Fibroblast of mammary gland (primary cell): ENCODE results near the gene GRIN3B.

Experiments used
- DNase-seq: peaks from one replicate; pipeline ENCODE4 v3.0.0-alpha.2; 2010; ENCODE audit warnings: low read depth
- H3K4me3 ChIP-seq: 2 replicates; pipeline ENCODE4 v1.5.1; 2011; ENCODE audit warnings: low read depth, mild to moderate bottlenecking, low read length, moderate library complexity; ENCODE audit not compliant: control insufficient read depth
- TF ChIP-seq, protein P1 (sequence below): conservative IDR thresholded peaks from 2 replicates; pipeline ENCODE4 v1.5.1; 2011; ENCODE audit warnings: low read depth, low read length, inconsistent platforms; ENCODE audit not compliant: control insufficient read depth, insufficient read depth

The GRIN3B gene

DNA sequence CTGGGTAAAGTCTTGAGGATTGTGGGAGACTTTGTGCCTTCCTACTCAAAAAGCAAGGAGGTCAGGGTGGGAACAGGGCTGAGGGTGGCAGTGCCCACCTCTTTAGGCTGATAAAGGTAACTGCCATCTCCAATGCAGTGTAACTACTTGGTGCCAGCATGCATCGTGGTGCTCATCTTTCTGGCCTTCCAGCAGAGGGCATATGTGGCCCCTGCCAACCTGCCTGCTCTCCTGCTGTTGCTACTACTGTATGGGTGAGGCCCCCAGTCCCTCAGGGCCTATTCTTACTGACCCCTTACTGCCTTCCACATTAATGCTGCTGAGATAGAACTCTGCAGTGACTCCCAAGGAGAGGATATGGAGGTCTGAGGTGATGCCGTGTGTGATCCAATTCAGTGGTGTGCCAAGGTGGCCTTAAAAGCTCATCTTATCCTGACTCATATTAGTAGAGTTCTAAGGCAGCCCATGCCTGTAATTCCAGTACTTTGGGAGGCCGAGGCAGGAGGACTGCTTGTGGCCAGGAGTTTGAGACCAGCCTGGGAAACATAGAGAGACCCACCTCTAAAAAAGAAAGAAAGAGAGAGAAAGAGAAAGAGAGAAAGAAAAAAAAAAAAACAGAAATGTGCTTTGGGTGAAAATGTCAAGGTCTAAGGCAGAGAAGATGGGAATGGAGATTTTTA is 57.1 kb downstream of the GRIN3B start:
- TF ChIP-seq, protein P1, sequence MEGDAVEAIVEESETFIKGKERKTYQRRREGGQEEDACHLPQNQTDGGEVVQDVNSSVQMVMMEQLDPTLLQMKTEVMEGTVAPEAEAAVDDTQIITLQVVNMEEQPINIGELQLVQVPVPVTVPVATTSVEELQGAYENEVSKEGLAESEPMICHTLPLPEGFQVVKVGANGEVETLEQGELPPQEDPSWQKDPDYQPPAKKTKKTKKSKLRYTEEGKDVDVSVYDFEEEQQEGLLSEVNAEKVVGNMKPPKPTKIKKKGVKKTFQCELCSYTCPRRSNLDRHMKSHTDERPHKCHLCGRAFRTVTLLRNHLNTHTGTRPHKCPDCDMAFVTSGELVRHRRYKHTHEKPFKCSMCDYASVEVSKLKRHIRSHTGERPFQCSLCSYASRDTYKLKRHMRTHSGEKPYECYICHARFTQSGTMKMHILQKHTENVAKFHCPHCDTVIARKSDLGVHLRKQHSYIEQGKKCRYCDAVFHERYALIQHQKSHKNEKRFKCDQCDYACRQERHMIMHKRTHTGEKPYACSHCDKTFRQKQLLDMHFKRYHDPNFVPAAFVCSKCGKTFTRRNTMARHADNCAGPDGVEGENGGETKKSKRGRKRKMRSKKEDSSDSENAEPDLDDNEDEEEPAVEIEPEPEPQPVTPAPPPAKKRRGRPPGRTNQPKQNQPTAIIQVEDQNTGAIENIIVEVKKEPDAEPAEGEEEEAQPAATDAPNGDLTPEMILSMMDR, result no peak
- DNase-seq, result peak; percentile 75
- no peak overlapping the region for H3K4me3 ChIP-seq

DNA sequence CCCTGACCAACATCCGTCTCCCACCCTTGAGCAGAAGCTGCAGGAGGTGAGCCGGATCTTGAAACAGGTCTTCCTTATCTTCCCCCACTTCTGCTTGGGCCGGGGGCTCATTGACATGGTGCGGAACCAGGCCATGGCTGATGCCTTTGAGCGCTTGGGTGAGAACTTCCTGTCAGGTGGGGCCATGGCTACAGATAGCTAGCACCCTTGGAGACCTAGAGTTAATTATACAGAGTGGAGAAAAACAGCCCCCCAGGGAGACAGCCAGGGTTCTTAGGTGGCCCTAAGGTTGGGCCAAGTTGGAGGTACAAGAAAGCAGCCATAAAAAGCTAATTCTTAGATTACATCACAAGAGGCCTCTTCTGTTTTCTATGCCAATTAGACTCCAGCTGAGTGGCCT is 57.9 kb downstream of the GRIN3B start:
- no peak for DNase-seq
- no peak overlapping the region for H3K4me3 ChIP-seq
- TF ChIP-seq, protein P1, result no peak
